ENCODE results near the gene FNIP1. TPM values are rescaled to one million over a fixed set of nuclear protein-coding genes. Genes with fewer than 3 reads are reported as not detected.

Gene FNIP1
- total and polyA plus RNA-seq, 2 of the 8 experiments (the other 6 are each of a cell fraction or from before 2014, with no cell fraction given), result 3.5 to 17.3 TPM

DNA sequence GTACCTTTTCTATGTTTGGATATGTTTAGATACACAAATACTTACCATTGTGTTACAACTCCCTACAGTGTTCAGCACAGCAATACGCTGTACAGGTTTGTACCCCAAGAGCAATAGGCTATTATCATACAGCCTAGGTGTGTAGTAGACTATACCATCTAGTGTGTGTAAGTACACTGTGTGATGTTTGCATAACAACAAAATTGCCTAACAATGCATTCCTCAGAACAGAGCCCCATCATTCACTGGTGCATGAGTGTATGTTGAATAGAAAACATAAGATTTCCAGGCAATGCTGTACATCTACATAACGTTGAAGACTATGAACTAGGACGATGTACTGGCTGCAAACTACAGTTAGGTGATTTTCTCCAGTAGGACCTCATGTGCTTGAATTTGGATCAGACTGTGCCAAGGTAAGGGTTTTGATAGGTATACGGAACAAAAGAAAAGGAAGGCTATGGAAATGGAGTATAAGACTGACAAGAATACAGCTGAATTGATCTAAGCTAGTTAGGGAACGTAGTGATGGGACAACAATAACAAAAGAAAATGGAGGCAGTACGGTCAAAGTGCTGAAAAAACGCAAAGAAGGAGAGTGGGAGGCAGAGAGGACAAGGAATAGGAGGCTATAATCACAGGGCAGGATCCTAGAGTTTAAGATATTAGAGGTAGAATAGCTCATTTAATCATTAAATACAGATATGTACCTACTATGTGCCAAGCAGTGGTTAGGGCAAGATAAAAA, 46.9 kb downstream of the FNIP1 start:
- Histone ChIP-seq H3K23me2 (ENCODE audit: low read depth, low read length) (no peaks in the 10 kb centered on the region; the same call in 1 of the 2 replicates), H3K9me3 (ENCODE audit: insufficient read depth in 2 of 2, low read depth in 1 of 2, low read length in 1 of 2) (no peaks in the 10 kb centered on the region), H3K4me1 (replicated peaks in 1 of 4; ENCODE audit: control insufficient read depth in 3 of 4, insufficient read depth in 4 of 4, low read length in 3 of 4) (no peaks in the 10 kb centered on the region), H4K8ac (ENCODE audit: extremely low read depth, insufficient read depth, low read length) (no peak overlapping the region), H2AFZ (ENCODE audit: low read length) (no peak overlapping the region), H4K20me1 (replicated peaks in 1 of 2; ENCODE audit: control insufficient read depth in 1 of 2, insufficient read depth in 2 of 2, low read length in 2 of 2) (peaks cover 0 to 3% of the 10 kb centered on the region in 2 experiments), H2BK12ac (ENCODE audit: low read depth, low read length) (no peak overlapping the region), H3K56ac (replicated peaks; ENCODE audit: insufficient read length, low read depth, low read length) (no peak overlapping the region), H2BK5ac (ENCODE audit: low read depth, low read length) (no peak overlapping the region; the same call in 1 of the 2 replicates), H3K18ac (ENCODE audit: extremely low read depth, low read length) (no peak overlapping the region), H2BK15ac (ENCODE audit: low read length) (no peak overlapping the region), H3K23ac (ENCODE audit: insufficient read length) (no peak overlapping the region), H3K4me2 (ENCODE audit: insufficient read depth in 1 of 2, low read depth in 2 of 2, low read length in 2 of 2) (no peak overlapping the region), H4K5ac (ENCODE audit: insufficient read length, low read depth, low read length) (no peak overlapping the region), H3K27ac (ENCODE audit: low read depth, low read length) (no peak overlapping the region), H3K27me3 (replicated peaks in 1 of 4; ENCODE audit: control insufficient read depth in 3 of 4, extremely low read depth in 1 of 4, insufficient read depth in 3 of 4, low read length in 3 of 4) (no peaks in the 10 kb centered on the region), H3K9ac (replicated peaks in 1 of 4; ENCODE audit: extremely low read depth in 1 of 4, low read depth in 3 of 4, low read length in 3 of 4) (no peak overlapping the region), H3K4me3 (ENCODE audit: extremely low read depth in 1 of 4, insufficient read depth in 2 of 4, low read depth in 3 of 4, low read length in 4 of 4) (no peak overlapping the region), H4K91ac (replicated peaks; ENCODE audit: insufficient read length, low read length) (no peak overlapping the region), H3K4ac (replicated peaks; ENCODE audit: insufficient read length, low read depth, low read length) (no peak overlapping the region), H2AK5ac (ENCODE audit: low read depth, low read length) (peak overlapping the region; percentile 80; the same call in 1 of the 2 replicates), H3K79me1 (ENCODE audit: low read depth, low read length) (peaks cover 2% of the 10 kb centered on the region; the same call in 1 of the 2 replicates), H2BK120ac (replicated peaks; ENCODE audit: low read depth, low read length) (no peak overlapping the region), H3K14ac (ENCODE audit: insufficient read length) (no peak overlapping the region), H3K79me2 (ENCODE audit: control insufficient read depth in 1 of 2, insufficient read depth in 2 of 2, low read length in 2 of 2) (peaks cover 0 to 36% of the 10 kb centered on the region in 2 experiments; a peak in 3 of 4 replicates), H3K36me3 (ENCODE audit: control insufficient read depth in 2 of 4, insufficient read depth in 4 of 4, low read length in 3 of 4) (no peaks in the 10 kb centered on the region), H2BK20ac (ENCODE audit: low read length) (no peak overlapping the region)
- DNase-seq (ENCODE audit: low read depth in 1 of 2, low spot score in 2 of 2), result no peak
- ChIA-PET POLR2A (ENCODE audit: partially characterized antibody) (no interaction called here), CTCF (ENCODE audit: partially characterized antibody) (no interaction called here)
- TF ChIP-seq POU5F1 (IDR thresholded peaks at IDR 0.05; ENCODE audit: low read depth, low read length), result 0 out of 2 replicates have a peak, but pooled peaks have one; percentile 35
- TF ChIP-seq EGR1 (IDR thresholded peaks at IDR 0.05; ENCODE audit: borderline replicate concordance, low read depth, low read length), result no peak
- TF ChIP-seq SP2 (IDR thresholded peaks at IDR 0.05; ENCODE audit: low read length), result no peak
- no peak for TF ChIP-seq JUND (IDR thresholded peaks at IDR 0.05; ENCODE audit: low read length)
- no peak for TF ChIP-seq SIRT6 (IDR thresholded peaks at IDR 0.05; ENCODE audit: low read length)
- no peak for FAIRE-seq
- WGBS, 2 experiments (ENCODE audit: extremely low coverage in 1 of 2, insufficient coverage in 1 of 2, insufficient read length in 1 of 2, insufficient replicate concordance in 2 of 2, low coverage in 1 of 2, low lambda C conversion rate in 2 of 2, missing lambda C conversion rate in 1 of 2), result 81% methylated on average over 7 of the region's 7 CpGs; no CpG with 5 or more reads in 1 of the 2 experiments
